Stimulated activated CD4-positive, alpha-beta T cell treated with anti-CD3 and anti-CD28 coated beads, Interleukin-2, amount 100 ng/mL, for 48 hours (primary cell): Measurements from ENCODE around the gene CELF4.

Experiments used
- DNase-seq, 2 donors: peaks; one replicate each; pipeline ENCODE4 v3.0.0-alpha.2; 2020

The CELF4 gene

GRCh38 chr18:37520508-37520907 is 45.1 kb downstream of the CELF4 start:
- no peak for DNase-seq

- DNase-seq, result no peak
Measured at GRCh38 chr18:37519510-37520135, 46.0 kb downstream of the CELF4 start.

- DNase-seq, result no peak
Measured at GRCh38 chr18:37516361-37516853, 49.2 kb downstream of the CELF4 start.

GRCh38 chr18:37514953-37515352 is 50.6 kb downstream of the CELF4 start:
- DNase-seq, result no peak

GRCh38 chr18:37512400-37512799 is 53.2 kb downstream of the CELF4 start:
- no peak for DNase-seq

GRCh38 chr18:37511721-37512298 is 53.8 kb downstream of the CELF4 start:
- DNase-seq, result no peak

- DNase-seq, result no peak
Measured at GRCh38 chr18:37509600-37509999, 56.0 kb downstream of the CELF4 start.

GRCh38 chr18:37508207-37508606 is 57.4 kb downstream of the CELF4 start:
- DNase-seq, result no peak

- DNase-seq, result no peak
Measured at GRCh38 chr18:37507239-37507638, 58.4 kb downstream of the CELF4 start.

GRCh38 chr18:37506001-37506400 is 59.6 kb downstream of the CELF4 start:
- no peak for DNase-seq

- no peak for DNase-seq
Measured at GRCh38 chr18:37505321-37505720, 60.3 kb downstream of the CELF4 start.

GRCh38 chr18:37502601-37503000 is 63.0 kb downstream of the CELF4 start:
- DNase-seq, result no peak

GRCh38 chr18:37502036-37502435 is 63.6 kb downstream of the CELF4 start:
- DNase-seq, result no peak

GRCh38 chr18:37501136-37501535 is 64.5 kb downstream of the CELF4 start:
- no peak for DNase-seq

- no peak for DNase-seq
Measured at GRCh38 chr18:37499913-37500312, 65.7 kb downstream of the CELF4 start.

- no peak for DNase-seq
Measured at GRCh38 chr18:37499044-37499443, 66.6 kb downstream of the CELF4 start.

- DNase-seq, result no peak
Measured at GRCh38 chr18:37497853-37498518, 67.6 kb downstream of the CELF4 start.

GRCh38 chr18:37496568-37496967 is 69.0 kb downstream of the CELF4 start:
- no peak for DNase-seq

GRCh38 chr18:37495354-37495753 is 70.2 kb downstream of the CELF4 start:
- DNase-seq, result no peak

GRCh38 chr18:37494406-37494805 is 71.2 kb downstream of the CELF4 start:
- no peak for DNase-seq

GRCh38 chr18:37493352-37493935 is 72.2 kb downstream of the CELF4 start:
- DNase-seq, result no peak

- DNase-seq, result no peak
Measured at GRCh38 chr18:37492952-37493351, 72.6 kb downstream of the CELF4 start.

GRCh38 chr18:37491526-37491925 is 74.1 kb downstream of the CELF4 start:
- DNase-seq, result no peak

- DNase-seq, result no peak
Measured at GRCh38 chr18:37489998-37490397, 75.6 kb downstream of the CELF4 start.
